ENCODE measurements around the gene POC1A.

GRCh38 chr3:52124126-52124525, 30.1 kb downstream of the POC1A start:
- TF ChIP-seq, protein P1, sequence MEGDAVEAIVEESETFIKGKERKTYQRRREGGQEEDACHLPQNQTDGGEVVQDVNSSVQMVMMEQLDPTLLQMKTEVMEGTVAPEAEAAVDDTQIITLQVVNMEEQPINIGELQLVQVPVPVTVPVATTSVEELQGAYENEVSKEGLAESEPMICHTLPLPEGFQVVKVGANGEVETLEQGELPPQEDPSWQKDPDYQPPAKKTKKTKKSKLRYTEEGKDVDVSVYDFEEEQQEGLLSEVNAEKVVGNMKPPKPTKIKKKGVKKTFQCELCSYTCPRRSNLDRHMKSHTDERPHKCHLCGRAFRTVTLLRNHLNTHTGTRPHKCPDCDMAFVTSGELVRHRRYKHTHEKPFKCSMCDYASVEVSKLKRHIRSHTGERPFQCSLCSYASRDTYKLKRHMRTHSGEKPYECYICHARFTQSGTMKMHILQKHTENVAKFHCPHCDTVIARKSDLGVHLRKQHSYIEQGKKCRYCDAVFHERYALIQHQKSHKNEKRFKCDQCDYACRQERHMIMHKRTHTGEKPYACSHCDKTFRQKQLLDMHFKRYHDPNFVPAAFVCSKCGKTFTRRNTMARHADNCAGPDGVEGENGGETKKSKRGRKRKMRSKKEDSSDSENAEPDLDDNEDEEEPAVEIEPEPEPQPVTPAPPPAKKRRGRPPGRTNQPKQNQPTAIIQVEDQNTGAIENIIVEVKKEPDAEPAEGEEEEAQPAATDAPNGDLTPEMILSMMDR (IDR thresholded peaks at IDR 0.05; ENCODE audit: poor library complexity, severe bottlenecking): no peak
- no peak for TF ChIP-seq EZH2 (IDR thresholded peaks at IDR 0.05; ENCODE audit: borderline replicate concordance, insufficient read depth, low read length, poor library complexity, severe bottlenecking)
- TF ChIP-seq RAD21 (conservative IDR thresholded peaks at IDR 0.05): no peak
- TF ChIP-seq POLR2AphosphoS5 (IDR thresholded peaks at IDR 0.05): no peak
- no peak for TF ChIP-seq REST (IDR thresholded peaks at IDR 0.05; ENCODE audit: borderline replicate concordance)
- no peak for TF ChIP-seq TAF1 (IDR thresholded peaks at IDR 0.05; ENCODE audit: low read depth)
- no peak for TF ChIP-seq EP300 (conservative IDR thresholded peaks at IDR 0.05; ENCODE audit: poor library complexity, severe bottlenecking)

Data from neural cell (in vitro differentiated cells).